Activated effector memory CD4-positive, alpha-beta T cell treated with anti-CD3 and anti-CD28 coated beads, Interleukin-2, amount 50 U/mL, for 16 hours (primary cell): ENCODE measurements around the gene RNU11.
"Not testable (repeated sequence)": the region's sequence is repeated elsewhere in the genome, so short reads cannot be mapped to it uniquely, and the experiment has no call there.

Experiments used
- DNase-seq: peaks from one replicate; pipeline ENCODE4 v3.0.0-alpha.2; 2020

RNU11 gene

DNA sequence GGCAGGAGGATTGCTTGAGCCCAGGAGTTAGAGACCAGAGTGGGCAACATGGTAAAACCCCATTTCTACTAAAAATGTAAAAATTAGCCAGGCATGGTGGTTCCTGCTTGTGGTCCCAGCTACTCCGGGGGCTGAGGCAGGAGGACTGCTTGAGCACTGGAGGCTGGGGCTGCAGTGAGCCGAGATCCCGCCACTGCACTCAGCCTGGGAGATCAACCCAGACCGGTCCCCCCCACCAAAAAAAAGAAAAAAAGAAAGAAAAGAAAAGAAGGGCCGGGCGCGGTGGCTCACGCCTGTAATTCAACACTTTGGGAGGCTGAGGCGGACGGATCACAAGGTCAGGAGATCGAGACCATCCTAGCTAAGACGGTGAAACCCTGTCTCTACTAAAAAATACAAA is 18.4 kb downstream of the RNU11 start:
- DNase-seq, result no peak

DNA sequence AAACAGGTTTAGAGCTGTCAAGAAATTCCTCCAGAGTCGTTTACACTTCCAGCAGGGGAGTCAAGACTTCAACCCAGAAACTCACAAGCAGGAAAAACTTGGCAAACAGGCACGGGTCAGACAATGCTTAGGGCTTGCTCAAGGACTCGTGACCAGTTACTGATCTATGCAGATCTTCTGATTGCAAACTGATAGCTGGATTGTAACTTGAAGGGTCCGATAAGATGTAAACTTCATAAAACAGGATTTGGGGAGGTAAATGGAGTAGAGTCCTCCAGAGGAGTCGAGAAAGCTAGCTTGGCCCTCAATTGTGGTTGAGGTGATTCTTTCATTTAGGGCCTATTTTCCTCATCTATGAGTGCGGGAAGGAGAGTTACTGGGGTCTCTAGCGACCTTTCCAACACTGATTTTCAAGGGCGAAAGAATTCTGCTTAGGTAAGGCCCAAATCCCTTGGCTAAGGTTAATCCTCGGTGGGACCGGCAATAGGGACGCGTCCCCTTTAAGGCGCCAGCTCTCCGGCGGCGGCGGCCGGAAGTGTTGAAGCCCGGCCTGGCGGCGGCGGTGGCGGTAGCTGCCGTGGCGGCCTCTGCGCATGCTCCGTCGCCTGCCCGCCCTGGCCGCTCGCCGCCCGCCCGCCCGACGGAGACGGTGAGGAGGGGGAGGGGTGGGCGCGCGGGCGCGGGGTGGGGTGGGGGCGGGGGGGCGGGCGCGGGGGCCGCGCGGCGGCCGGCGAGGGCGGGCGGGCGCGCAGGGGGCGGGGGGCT is 20.0 kb downstream of the RNU11 start, which contains the start of gene GMEB1:
TSS of gene GMEB1 (plus strand) at position 594 of the 765 bp plus-strand sequence. CDS start 14,829 bp downstream, outside the sequence.
- DNase-seq, result peak; percentile 95

DNA sequence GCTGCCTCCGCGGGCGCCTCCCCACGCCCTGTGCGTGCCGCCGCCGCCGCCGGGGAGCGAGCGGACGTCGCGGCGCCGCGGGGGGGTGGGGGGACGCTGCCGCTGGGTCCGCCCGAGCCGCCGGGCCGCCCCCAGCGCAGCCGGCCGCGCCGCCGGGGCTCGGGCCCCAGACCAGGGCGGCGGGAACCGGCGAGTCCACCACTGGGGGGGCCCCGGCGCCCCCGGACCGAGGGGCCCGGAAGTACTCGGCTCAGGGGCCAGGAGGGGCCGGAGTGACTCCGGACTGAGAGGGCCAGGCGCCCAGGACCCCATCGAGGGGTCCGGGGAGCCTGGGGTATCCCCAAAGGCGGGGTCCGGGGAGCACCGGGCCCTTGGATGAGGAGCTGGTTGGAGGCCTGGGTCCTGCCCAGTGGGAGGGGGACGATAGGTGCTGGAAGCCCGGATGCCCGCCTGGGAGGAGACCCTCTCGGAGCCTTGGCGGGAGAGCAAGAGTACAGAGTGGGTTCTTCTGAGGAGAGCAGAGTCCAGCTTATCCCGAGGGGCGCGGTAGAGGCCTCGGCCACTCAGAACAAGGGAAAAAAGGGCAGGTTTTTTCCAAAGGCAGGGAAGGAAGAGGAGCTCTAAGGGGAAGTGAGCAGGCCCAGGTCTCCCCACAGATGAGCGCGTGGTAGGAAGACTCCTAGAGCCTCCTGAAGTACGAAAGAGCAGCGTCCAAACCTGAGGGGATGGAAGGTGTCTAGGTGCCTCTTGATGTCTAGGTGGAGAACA is 20.7 kb downstream of the RNU11 start:
- DNase-seq, result peak; percentile 79

DNA sequence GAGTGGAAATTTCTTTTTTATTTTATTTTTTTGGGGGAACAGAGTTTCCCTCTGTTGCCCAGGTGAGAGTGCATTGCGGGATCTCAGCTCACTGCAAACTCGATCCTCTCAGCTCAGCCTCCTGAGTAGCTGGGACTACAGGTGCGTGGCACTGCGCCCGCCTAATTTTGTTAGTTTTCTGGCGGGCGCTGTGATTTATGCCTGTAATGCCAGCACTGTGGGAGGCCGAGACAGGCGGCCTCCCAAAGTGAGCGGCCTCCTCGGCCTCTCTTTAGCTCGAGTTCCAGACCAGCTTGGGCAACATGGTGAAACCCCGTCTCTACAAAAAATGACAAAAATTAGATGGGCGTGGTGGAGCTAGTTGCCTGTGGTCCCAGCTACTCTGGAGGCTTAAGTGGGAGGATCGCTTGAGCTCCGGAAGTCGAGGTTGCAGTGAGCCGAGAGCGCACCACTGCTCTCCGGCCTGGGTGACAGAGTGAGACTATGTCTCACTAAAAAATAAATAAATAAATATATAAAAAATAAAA is 22.9 kb downstream of the RNU11 start:
- DNase-seq, result no peak

DNA sequence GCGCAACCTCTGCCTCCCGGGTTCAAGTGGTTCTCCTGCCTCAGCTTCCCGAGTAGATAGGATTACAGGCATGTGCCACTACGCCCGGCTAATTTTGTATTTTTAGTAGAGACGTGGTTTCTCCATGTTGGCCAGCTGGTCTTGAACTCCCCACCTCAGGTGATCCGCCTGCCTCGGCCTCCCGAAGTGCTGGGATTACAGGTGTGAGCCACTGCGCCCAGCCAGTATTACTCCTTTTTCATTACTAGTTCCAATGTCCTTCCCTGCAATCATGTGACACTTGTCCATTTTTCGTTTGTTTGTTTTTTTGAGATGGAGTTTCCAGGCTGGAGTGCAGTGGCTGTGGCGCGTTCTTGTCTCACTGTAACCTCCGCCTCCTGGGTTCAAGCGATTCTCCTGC is 24.6 kb downstream of the RNU11 start:
- not testable (repeated sequence) for DNase-seq

DNA sequence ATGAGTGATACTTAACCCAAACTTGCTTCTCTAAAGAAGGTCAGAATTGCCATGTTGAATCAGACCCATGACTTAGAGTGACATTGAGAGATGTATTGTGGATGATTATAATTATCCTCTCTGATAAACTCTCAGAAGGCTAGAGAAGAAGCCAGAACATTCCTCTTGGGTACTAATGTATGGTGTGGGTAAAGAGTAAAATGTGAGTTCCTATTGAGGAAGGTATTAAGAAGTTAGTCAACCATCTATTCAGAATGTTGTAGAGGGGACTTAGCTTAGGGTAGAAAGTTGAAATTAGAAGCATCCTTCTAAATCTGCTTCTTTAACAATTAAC is 27.5 kb downstream of the RNU11 start:
- no peak for DNase-seq

DNA sequence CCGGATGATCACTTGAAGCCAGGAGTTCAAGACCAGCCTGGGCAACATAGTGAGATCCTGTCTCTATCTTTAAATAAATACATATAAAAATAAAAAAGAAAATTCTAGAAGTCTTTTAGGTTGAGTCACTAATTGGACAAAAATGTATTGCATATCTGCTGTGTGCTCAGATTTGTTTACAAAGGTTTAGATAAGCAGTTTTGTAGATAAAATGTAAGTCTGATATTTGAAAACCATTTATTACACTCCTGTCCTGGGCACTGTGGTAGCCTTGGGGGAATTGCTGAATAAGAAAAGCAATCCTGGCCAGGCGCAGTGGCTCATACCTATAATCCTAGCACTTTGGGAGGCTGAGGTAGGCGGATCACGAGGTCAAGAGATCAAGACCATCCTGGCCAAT is 31.8 kb downstream of the RNU11 start:
- DNase-seq, result no peak

DNA sequence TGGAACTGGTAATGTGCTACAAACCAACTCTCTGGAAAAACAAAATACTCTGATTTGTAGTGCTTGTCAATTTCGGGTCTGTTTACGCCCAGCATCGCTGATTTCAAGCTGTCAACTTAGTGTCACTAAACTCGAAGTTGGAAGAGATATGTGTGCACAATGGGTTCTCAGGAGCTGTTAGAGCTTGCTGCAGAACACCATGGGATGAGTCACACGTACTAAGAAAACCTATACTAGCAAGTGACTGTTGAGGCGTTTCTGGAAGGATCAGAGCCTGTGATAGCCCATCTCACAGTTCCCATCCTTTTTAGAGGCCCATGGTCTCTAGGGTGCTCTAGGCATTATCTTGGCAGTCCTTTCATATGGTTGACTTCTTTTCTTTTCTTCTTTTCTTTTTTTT is 34.4 kb downstream of the RNU11 start:
- DNase-seq, result no peak

DNA sequence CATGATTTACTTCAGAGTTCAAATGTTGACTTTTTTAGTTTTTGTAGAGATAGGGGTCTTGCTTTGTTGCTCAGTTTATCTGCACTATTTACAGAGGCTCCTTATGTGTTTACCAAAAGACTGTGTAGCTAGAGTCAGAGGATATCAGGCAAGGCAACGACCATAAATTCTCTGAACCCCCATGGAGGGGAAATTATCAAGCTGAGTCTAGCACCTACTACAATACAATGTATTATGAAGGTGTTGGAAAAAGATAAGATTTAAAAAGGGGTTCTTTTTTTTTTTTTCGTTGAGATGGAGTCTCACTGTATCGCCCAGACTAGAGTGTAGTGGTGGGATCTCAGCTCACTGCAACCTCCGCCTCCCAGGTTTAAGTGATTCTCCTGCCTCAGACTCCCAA is 36.5 kb downstream of the RNU11 start:
- no peak for DNase-seq

DNA sequence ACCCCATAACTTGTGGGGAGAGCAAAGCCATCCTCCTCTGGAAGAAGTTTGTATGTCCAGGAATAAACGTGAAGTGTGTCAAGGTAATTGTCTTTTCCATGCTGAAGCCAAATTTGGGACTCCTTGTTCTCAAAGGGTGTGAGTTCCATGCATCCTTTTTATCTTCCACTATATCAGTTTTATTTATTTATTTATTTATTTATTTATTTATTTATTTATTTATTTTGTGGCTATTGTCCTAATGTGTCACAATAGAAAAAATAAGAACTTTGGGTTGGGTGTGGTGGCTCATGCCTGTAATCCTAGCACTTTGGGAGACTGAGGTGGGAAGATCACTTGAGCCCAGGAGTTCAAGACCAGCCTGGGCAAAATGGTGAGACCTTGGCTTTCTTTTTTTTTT is 43.2 kb downstream of the RNU11 start:
- DNase-seq, result not testable (repeated sequence)
